HG03060 (cell line): ENCODE data around the gene DOCK4.
A peak's percentile ranks its signal among the peaks of the same experiment; 100 is the strongest.
"Not testable (repeated sequence)": the region's sequence is repeated elsewhere in the genome, so short reads cannot be mapped to it uniquely, and the experiment has no call there.

ENCODE experiments used
- ATAC-seq: cut with Tn5 transposase; IDR thresholded peaks from one replicate; pipeline ENCODE4 v1.9.1; 2021; ENCODE audit warnings: low read depth, moderate number of reproducible peaks; ENCODE audit not compliant: unreplicated experiment

Gene DOCK4

DNA sequence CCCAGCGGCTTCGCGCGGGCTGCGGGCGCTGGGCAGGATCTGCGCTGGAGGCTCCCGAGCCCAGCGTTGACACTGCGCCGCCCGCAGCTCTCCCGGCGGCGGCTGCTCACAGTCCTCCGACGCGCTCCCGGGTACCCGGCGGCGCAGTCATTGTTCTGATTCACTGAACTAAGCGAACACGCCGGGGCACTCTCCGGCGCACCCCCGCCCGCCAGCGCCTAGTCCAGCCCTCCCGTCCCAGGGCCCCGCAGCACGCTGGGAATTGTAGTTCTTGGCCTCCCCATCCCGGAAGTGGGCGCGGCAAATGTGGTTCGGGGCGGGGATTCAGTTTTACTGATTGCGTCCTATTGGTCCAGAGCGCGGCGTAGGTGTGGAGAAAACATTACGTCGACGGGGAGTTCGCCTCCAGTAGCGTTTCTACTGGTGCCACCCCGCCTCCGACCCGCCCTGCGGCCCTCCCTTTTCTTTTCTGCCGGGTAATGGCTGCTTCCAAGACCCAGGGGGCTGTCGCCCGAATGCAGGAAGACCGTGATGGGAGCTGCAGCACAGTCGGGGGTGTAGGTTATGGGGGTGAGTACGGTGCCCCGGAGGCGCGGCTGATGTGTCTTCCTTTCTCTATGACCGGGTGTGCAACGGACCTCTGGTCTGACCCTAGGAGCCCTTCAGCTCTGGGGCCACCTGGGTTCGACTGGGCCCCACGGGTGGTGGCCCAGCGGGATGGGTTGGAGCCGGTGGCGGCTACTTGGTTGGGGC, at the start of gene DOCK4, which contains the start of gene ZNF277:
DOCK4 (minus strand) TSS at position 162 of the 753 bp plus-strand sequence. CDS start 261 bp downstream, outside the sequence.
ZNF277 (plus strand) TSS at position 458 of the 753 bp plus-strand sequence; CDS start at position 480, 22 bp downstream.
- peak; percentile 94 for ATAC-seq

DNA sequence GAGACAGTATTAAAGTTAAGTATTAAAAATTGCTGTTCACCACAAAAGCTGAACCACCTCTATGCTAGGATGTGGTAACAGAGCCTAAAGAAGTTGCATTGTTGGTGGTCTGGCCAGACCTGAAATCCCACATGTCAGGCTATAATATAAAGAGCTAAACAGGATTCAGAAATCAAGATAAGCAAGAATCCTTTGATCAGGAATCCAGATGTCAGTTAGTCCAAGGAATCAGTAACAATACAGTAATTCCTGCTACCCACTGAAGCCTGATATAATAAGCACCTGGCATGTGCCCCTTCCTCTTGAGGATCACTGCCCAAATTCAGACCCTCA, 49.2 kb upstream of the DOCK4 start:
- ATAC-seq, result no peak

DNA sequence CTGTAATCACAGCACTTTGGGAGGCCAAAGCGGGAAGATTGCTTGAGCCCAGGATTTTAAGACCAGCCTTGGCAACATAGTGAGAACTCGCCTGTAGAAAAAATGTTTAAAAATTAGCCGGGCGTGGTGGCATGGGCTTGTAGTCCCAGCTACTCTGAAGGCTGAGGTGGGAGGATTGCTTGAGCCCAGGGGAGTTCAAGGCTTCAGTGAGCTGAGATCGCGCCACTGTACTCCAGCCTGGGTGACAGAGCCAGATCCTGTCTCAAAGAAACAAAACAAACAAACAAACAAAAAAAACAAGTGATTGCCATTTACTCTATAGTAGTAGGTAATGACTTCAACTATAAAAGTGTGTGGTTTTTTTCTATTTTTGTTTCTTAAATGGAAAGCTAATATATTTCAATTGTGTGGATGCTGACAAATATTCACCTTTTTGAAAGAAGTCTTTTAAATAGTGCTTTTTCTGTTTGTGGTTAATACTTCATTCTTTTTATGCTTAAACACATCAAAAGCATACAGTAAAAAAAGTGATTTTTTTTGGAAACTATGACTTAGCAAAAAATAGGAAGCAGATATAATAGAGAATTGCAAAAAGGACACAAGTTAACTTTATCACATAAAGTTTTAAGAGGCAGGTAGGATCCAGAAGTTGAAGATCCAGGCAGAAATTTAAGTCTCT, 48.6 kb upstream of the DOCK4 start:
- ATAC-seq, result no peak

DNA sequence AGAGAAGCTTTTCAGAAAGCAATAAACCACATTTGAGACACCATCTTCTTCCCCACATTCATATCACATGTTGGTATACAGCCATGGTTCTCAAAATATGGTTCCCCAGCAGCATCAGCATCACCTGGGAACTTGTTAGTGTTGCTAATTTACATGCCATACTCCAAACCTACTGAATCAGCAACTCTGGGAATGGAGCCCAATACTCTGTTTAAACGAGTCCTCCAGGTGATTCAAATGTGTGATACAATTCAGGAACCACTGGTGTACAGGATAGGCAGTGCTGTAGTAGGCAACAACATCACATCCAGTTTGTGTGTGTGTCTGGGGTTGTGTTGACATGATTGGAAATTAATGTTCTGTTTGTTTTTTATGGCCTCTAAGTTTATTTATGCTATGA, 48.0 kb upstream of the DOCK4 start:
- ATAC-seq, result no peak

- ATAC-seq, result no peak
Measured at GRCh38 chr7:112252691-112253090, 46.5 kb upstream of the DOCK4 start.

DNA sequence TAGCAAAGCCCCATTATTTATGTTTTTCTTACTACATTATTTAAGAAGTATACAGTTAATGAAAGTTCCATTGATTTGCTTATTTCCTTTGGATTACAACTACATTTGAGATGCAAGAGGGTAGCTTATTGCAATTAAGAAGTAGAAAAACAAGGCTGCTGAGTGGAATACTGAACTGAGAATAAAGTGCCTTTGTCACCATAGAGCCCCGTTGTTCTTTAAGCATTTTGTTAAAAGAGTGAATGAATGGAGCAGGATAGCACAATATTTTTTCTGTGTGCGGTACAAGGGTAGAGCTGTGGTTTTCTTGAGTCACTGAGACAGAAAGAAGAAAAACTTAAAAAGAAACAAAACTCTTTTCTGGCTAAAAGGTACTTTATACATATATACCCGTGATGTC, 45.9 kb upstream of the DOCK4 start:
- no peak for ATAC-seq

- ATAC-seq, result not testable (repeated sequence)
Measured at GRCh38 chr7:112249967-112250366, 43.8 kb upstream of the DOCK4 start.

DNA sequence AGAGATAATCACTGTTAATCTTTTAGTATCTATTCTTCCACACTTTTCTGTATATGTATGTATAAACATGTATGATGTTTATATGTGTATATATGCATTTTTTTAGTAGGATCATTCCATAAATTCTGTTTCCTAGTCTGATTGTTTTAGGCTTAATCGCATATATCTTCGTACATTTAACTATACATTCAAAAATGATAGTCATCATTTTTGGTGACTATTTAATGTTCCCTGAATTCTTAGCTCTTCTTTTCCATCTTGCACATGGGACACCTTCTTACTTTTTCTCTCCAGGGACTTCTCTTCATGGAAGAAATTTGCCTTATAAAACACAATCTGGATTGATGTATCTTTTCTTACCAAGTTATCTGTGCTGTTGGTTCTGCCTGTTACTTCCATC, 42.4 kb upstream of the DOCK4 start:
- ATAC-seq, result no peak

GRCh38 chr7:112238852-112239610, 32.8 kb upstream of the DOCK4 start:
- no peak for ATAC-seq

DNA sequence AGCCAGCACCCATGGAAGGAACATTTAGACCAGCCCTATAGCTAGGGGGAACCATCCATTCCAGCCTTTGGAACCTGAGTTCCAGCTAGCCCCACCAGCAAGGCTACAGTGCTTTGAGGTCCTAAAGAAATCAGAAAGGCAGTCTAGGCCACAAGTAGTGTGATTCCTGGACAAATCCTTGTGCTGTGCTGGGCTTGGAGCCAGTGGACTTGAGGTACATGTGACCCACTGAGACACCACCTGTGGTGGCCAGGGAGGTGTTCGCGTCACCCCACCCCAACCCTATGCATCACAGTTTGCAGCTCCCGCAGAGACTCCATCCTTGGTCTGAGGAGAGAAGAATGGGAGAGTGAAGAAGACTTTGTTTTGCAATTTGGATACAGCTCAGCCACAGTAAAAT, 32.1 kb upstream of the DOCK4 start:
- no peak for ATAC-seq

DNA sequence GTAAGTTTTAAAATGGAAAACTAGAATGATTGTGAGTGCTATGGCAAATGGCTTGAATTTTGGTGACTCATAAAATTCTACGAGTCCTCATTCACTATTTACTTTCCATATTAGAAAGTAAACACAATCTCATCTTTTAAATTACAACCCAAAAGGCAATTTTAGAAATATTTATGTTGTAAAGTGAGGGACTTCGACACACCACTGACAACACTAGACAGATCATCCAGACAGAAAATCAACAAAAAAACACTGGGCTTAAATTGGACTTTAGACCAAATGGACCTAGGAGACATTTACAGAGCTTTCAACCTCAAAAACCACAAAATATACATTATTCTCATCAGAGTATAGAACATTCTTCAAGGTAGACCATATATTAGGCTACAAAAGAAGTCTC, 30.4 kb upstream of the DOCK4 start:
- ATAC-seq, result no peak

DNA sequence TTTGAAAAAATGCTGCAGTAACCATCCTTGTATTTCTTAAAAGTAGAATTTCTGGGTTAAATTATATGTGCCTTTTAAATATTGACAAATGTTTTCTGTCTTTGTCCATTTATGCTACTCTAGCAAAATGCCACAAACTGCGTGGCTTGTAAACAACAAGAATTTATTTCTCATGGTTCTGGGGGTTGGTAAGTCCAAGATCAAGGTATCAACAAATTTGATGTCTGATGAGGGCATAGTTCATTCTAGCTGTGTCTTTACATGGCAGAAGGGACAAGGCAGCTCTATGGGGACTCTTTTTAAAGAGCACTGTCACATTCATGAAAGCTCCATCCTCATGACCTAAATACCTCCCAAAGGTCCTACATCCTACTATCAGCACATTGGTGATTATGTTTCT, 27.9 kb upstream of the DOCK4 start:
- no peak for ATAC-seq

DNA sequence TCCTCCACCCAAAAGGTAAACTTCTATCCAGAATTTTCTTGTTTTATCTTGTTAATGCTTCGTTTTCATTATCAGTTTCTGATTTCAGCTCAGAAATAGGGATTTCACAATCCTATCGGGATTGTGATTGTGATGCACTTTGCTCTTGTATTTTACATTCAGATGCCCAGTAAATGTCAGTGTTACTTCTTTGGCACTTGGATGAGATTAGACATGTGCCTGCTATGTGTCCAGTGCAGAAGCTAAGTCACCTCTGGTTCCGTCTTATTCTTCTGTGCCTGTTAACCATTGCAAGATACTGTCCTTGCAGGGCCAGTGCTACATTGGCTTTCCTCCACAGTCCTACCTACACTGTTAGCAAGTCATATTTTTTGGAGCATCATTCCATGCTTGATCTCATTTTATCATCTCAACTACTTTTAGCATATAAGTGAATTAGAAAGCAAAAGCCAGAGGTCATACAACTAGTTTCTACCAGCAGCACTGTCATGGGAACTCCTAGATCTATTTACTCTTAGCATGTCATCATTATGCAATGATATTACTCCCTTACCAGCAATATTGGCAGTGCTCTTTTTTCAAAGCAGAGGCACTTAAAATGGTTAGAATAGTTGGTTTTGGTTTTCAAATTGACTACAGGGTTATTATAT, 27.0 kb upstream of the DOCK4 start:
- ATAC-seq, result no peak

DNA sequence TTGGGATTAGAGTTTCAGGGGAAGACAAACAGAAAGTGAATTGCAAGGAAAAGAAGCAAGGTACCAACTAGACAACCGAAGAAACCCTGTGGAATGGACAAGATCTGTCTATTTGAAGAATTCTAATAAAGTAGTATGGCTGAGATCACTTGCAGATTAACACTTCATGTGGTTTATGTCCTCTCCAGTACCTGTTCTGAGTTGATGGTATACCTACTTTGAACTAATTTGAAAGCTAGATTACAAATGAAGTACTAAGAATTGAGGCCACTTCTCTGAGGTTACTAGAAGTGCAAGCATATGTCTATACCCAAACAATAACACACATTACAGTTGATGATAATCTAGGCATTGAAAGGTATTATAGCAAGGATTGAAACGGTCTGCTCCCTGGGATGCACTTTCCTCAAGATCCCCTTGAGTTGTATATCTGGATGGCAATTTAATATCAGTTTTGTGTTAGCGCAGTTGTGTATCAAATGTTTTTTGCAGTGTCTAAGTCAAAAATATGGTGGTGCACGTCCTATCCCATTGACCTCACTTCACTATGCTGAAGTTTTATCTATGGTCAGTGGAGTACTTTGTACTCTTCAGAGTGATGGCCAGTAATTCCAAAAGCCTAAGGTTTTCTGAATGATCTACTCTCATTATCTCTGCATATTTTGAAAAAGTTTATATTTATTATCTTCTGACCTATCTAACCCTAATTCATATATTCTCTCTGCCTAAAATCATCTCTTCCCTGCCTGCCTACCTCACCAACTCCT, 26.2 kb upstream of the DOCK4 start:
- ATAC-seq, result no peak

DNA sequence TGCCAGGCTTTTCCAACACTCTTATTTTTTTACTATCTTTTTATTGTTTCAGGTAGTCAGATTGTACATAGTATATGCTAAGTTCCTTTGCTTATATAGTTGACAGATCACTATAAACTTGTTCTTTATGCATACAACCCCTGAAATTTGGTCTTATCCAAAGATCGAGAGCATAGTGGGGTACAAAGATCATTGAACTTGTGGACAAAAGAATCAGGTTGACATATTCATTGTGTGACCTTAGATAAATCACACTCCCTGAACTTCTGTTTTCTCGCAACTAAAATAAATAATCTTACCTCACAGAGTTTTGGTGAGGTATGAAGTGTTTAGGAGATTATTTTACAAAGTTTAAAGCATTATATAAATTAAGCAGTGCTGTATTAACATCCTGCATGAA, 22.4 kb upstream of the DOCK4 start:
- no peak for ATAC-seq

DNA sequence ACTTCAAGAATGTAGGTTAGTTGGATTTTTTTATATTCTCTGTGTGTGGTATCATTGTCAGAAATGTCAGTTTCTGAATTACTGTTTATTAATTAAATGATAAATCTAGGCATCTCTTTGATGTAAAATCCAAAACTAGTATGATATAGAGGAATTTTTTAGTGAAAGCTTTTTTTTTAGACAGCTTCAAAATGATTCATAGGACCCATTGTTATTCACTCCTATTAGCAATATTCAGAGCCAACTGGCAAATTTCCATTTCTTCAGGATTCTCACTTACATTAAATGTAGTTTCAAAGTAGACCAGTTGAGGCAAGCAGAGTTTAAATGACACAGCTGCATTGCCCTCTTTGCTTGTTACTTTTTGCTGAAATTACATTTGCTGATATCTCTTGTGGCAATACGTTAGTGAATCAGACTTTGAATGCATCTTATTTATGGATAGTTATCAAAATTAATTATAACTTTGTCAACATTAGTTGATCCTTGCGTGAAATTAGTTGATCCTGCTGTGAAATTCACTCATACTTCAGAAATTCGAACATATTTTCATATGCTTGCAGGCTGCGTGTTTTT, 20.6 kb upstream of the DOCK4 start:
- no peak for ATAC-seq

GRCh38 chr7:112225006-112225405, 18.8 kb upstream of the DOCK4 start:
- no peak for ATAC-seq

GRCh38 chr7:112224186-112224585, 18.0 kb upstream of the DOCK4 start:
- ATAC-seq, result no peak

DNA sequence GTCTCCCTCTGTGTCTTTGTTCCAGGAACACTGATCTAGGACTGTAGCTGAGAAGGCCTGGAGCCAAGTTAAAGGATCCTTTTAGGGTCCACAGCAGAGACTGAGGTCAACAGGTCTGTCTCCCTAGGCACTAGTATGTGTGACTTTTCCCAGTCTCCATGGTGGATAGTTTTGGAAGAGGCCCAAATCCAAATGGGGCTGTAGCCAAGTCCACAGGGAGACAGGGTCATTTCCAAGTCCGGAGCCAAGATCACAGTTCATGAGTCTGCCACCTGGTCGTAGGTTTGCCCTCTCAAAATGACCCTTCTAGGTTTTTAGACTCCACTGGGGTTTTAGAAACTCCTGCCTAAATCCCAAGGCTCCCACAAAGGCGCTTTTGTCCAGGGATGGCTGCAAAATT, 17.1 kb upstream of the DOCK4 start:
- no peak for ATAC-seq

- no peak for ATAC-seq
Measured at GRCh38 chr7:112220877-112221434, 14.8 kb upstream of the DOCK4 start.
